K562 (cell line): ENCODE results near the gene MAGI2. TPM values are rescaled to one million over a fixed set of nuclear protein-coding genes. Genes with fewer than 3 reads are reported as not detected.
A peak's percentile ranks its signal among the peaks of the same experiment; 100 is the strongest.

Source experiments
- ARHGAP35 ChIP-seq: fragments of 450-650 bp; IDR thresholded peaks from 2 replicates; pipeline ENCODE4 v1.6.1; 2018; ENCODE audit not compliant: partially characterized antibody
- MAFG ChIP-seq: fragments of 450-650 bp; conservative IDR thresholded peaks from 2 replicates; pipeline ENCODE4 v1.6.1; 2016; ENCODE audit warnings: missing genetic modification characterization, missing compliant biosample characterization
- MAFK ChIP-seq: IDR thresholded peaks from 2 replicates; pipeline ENCODE4 v1.6.1; 2011; ENCODE audit warnings: low read length, improper control_type of control experiment
- MBD1 ChIP-seq: fragments of 250-450 bp; sonication (Bioruptor Pico); IDR thresholded peaks from 2 replicates; pipeline ENCODE4 v1.8.0; 2022; ENCODE audit warnings: inconsistent platforms
- PTBP1 ChIP-seq: fragments of 200-400 bp; formaldehyde crosslinking; IDR thresholded peaks from 2 replicates; pipeline ENCODE4 v1.6.1; 2017; ENCODE audit warnings: low read depth, low read length
- SRSF1 ChIP-seq: fragments of 200-400 bp; formaldehyde crosslinking; IDR thresholded peaks from 2 replicates; pipeline ENCODE4 v1.6.1; 2017; ENCODE audit warnings: mild to moderate bottlenecking, low read depth, low read length, moderate library complexity
- THRAP3 ChIP-seq: fragments of 450-650 bp; IDR thresholded peaks from 2 replicates; pipeline ENCODE4 v1.6.1; 2016; ENCODE audit warnings: mild to moderate bottlenecking, inconsistent platforms, borderline replicate concordance
- TRIM25 ChIP-seq: fragments of 450-650 bp; IDR thresholded peaks from 2 replicates; pipeline ENCODE4 v1.7.0; 2016; ENCODE audit warnings: borderline replicate concordance
- ZBTB33 ChIP-seq: sonication (generic); formaldehyde crosslinking; IDR thresholded peaks from 2 replicates; pipeline ENCODE4 v1.8.1; 2023; ENCODE audit warnings: mild to moderate bottlenecking, missing genetic modification reagents
- polyA plus RNA-seq, 8 experiments: library from polyadenylated mRNA; depleted of rRNA in 4 of 8; stranded (reverse) in 5 of 8; unstranded in 3 of 8; fragments of >200 nt; fragmentation: Nextera tagmentation in 2 of 8; fragmentation: Illumina TruSeq in 1 of 8; extraction: Ambion mirVana in 2 of 8; extraction: Trizol in 1 of 8; gene quantifications; 2 replicates each; pipeline versions ENCODE4 v1.2.1 to v1.2.3, GENCODE V29; 2011 to 2014; ENCODE audit warnings: inconsistent platforms in 1 of 8, missing spikeins in 1 of 8
- total RNA-seq, 7 experiments: library from RNA; depleted of rRNA in 6 of 7; stranded (reverse); fragments of >200 nt in 6 of 7; fragmentation: Illumina TruSeq in 2 of 7; extraction: Trizol in 2 of 7; gene quantifications; 2 replicates each; pipeline versions ENCODE4 v1.2.1 to v1.2.3, GENCODE V29; 2011 to 2021; ENCODE audit warnings: low replicate concordance in 1 of 7
- TF ChIP-seq, protein P1 (sequence below): fragments of 450-650 bp; IDR thresholded peaks from 2 replicates; pipeline ENCODE4 v1.6.1; 2014; ENCODE audit warnings: low read depth, mild to moderate bottlenecking, moderate library complexity, borderline replicate concordance
- TF ChIP-seq, protein P2 (sequence below): fragments of 450-650 bp; IDR thresholded peaks from 2 replicates; pipeline ENCODE4 v1.6.1; 2018; ENCODE audit warnings: mild to moderate bottlenecking, low read depth; ENCODE audit not compliant: partially characterized antibody

The MAGI2 gene
- total and polyA plus RNA-seq, 9 of the 15 experiments (the other 6 are each of a cell fraction or from before 2014, with no cell fraction given), result 0.27 to 1.4 (median 0.70) TPM

DNA sequence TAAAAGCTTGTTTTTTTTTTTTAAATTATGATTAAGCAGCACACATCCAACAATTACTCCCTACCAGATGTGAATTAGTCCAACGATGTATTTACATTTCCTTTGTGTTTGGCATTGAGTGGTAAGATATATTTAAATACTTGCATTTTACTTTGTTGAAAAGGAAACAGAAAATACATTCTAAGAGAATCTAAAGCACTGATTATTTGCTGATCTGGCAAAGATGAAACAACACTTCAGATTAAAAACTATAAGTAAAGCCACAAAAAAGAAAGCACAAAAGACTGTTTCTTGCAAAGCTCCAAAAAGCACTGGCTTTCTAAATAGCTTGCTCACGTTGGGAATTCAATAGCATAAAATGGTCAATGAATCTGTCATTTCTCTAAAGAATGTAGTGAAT is 1188.4 kb downstream of the MAGI2 start (continued):
- TF ChIP-seq, protein P1, sequence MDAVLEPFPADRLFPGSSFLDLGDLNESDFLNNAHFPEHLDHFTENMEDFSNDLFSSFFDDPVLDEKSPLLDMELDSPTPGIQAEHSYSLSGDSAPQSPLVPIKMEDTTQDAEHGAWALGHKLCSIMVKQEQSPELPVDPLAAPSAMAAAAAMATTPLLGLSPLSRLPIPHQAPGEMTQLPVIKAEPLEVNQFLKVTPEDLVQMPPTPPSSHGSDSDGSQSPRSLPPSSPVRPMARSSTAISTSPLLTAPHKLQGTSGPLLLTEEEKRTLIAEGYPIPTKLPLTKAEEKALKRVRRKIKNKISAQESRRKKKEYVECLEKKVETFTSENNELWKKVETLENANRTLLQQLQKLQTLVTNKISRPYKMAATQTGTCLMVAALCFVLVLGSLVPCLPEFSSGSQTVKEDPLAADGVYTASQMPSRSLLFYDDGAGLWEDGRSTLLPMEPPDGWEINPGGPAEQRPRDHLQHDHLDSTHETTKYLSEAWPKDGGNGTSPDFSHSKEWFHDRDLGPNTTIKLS, result no peak
- TF ChIP-seq MBD1 (CRISPR knock-in tag) (no peak), MAFK (0 out of 2 replicates have a peak, but pooled peaks have one; percentile 22), MAFG (peak; percentile 21; the same call in 1 of the 2 replicates), TRIM25 (no peak), ARHGAP35 (no peak), SRSF1 (no peak), ZBTB33 (no peak), THRAP3 (no peak), PTBP1 (no peak)
- TF ChIP-seq, protein P2, sequence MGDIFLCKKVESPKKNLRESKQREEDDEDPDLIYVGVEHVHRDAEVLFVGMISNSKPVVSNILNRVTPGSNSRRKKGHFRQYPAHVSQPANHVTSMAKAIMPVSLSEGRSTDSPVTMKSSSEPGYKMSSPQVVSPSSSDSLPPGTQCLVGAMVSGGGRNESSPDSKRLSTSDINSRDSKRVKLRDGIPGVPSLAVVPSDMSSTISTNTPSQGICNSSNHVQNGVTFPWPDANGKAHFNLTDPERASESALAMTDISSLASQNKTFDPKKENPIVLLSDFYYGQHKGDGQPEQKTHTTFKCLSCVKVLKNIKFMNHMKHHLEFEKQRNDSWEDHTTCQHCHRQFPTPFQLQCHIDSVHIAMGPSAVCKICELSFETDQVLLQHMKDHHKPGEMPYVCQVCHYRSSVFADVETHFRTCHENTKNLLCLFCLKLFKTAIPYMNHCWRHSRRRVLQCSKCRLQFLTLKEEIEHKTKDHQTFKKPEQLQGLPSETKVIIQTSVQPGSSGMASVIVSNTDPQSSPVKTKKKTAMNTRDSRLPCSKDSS, result no peak
